HepG2 (cell line): ENCODE data around the gene R3HDM1.

Experiments
- KDM1A ChIP-seq: IDR thresholded peaks from 2 replicates; pipeline ENCODE4 v1.6.1; 2016; ENCODE audit warnings: missing compliant biosample characterization
- MAFK ChIP-seq, 2 experiments: IDR thresholded peaks in 1 of 2; conservative IDR thresholded peaks in 1 of 2; 2 replicates each; pipeline ENCODE4 v1.6.1; 2011; ENCODE audit warnings: improper control_type of control experiment in 2 of 2, low read length in 2 of 2

- TF ChIP-seq KDM1A (CRISPR knock-in tag): peak; percentile 74; the same call in 1 of the 2 replicates
- TF ChIP-seq MAFK (conservative IDR thresholded peaks at IDR 0.05 in 1 of 2, IDR thresholded peaks at IDR 0.05 in 1 of 2; ENCODE audit: low read length in 2 of 2): no peak
These were observed 210.4 kb downstream of the R3HDM1 start, which contains the start of gene UBXN4 for GRCh38 chr2:135741395-135742324.
